Right atrium auricular region (tissue), 2 donors: Measurements from ENCODE around the gene SOX5. TPM values are rescaled to one million over a fixed set of nuclear protein-coding genes. Genes with fewer than 3 reads are reported as not detected.
"Not testable (repeated sequence)": the region's sequence is repeated elsewhere in the genome, so short reads cannot be mapped to it uniquely, and the experiment has no call there.

Experiments used
- DNase-seq: peaks from one replicate; pipeline ENCODE4 v3.0.0-alpha.2; 2019; ENCODE audit warnings: low spot score
- H3K27ac ChIP-seq, 2 donors: fragments of 200-600 bp; sonication (generic); 1 replicate in 1 of 2; 2 replicates in 1 of 2; pipeline ENCODE4 v1.5.1; 2016 to 2019
- H3K27me3 ChIP-seq, 2 donors: fragments of 200-600 bp; sonication (generic); one replicate each; pipeline versions ENCODE4 v1.5.1 to v1.6.0; 2017 to 2019
- H3K36me3 ChIP-seq: fragments of 200-600 bp; sonication (generic); one replicate; pipeline ENCODE4 v1.5.1; 2016
- H3K4me1 ChIP-seq, 2 donors: fragments of 200-600 bp; sonication (generic); one replicate each; pipeline versions ENCODE4 v1.5.1 to v1.6.0; 2017 to 2019
- H3K4me3 ChIP-seq, 2 donors: fragments of 200-600 bp; sonication (generic); 1 replicate in 1 of 2; 2 replicates in 1 of 2; pipeline ENCODE4 v1.5.1; 2017 to 2019; ENCODE audit warnings: mild to moderate bottlenecking in 1 of 2, moderate library complexity in 1 of 2
- H3K9me3 ChIP-seq, 2 donors: fragments of 200-600 bp; sonication (generic); one replicate each; pipeline ENCODE4 v1.5.1; 2019
- total RNA-seq, 2 donors: library from RNA; depleted of rRNA; stranded (reverse); fragments of >200 nt; gene quantifications; one replicate each; pipeline ENCODE4 v1.1.0, GENCODE V29; 2016
- TF ChIP-seq, protein P1 (sequence below), 2 donors: fragments of 200-600 bp; sonication (generic); IDR thresholded peaks; one replicate each; pipeline ENCODE4 v1.5.1; 2019; ENCODE audit warnings: antibody characterized with exemption in 2 of 2

The SOX5 gene
- total RNA-seq, 2 donors from 2014 or later, result 3.9 to 5.6 TPM

DNA sequence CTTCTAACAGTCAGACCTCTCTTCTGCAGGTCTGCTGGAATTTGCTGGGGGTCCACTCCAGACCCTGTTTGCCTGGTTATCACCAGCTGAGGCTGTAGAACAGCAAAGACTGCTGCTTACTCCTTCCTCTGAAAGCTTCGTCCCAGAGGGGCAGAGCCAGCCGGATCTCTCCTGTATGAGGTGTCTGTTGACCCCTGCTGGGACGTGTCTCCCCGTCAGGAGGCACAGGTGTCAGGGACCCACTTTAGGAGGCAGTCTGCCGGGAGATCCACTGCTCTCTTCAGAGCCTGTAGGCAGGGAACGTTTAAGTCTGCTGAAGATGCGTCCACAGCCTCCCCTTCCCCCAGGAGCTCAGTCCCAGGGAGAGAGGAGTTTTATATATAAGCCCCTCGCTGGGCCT is 125.1 kb downstream of the SOX5 start:
- no peaks in the 10 kb centered on the region for H3K36me3 ChIP-seq
- no peak overlapping the region for H3K4me3 ChIP-seq
- no peaks in the 10 kb centered on the region for H3K4me1 ChIP-seq
- H3K27ac ChIP-seq, result no peak overlapping the region
- DNase-seq, result no peak
- TF ChIP-seq, protein P1, sequence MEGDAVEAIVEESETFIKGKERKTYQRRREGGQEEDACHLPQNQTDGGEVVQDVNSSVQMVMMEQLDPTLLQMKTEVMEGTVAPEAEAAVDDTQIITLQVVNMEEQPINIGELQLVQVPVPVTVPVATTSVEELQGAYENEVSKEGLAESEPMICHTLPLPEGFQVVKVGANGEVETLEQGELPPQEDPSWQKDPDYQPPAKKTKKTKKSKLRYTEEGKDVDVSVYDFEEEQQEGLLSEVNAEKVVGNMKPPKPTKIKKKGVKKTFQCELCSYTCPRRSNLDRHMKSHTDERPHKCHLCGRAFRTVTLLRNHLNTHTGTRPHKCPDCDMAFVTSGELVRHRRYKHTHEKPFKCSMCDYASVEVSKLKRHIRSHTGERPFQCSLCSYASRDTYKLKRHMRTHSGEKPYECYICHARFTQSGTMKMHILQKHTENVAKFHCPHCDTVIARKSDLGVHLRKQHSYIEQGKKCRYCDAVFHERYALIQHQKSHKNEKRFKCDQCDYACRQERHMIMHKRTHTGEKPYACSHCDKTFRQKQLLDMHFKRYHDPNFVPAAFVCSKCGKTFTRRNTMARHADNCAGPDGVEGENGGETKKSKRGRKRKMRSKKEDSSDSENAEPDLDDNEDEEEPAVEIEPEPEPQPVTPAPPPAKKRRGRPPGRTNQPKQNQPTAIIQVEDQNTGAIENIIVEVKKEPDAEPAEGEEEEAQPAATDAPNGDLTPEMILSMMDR (IDR thresholded peaks at IDR 0.05), result no peak
- no peaks in the 10 kb centered on the region for H3K27me3 ChIP-seq
- H3K9me3 ChIP-seq, result no peaks in the 10 kb centered on the region

DNA sequence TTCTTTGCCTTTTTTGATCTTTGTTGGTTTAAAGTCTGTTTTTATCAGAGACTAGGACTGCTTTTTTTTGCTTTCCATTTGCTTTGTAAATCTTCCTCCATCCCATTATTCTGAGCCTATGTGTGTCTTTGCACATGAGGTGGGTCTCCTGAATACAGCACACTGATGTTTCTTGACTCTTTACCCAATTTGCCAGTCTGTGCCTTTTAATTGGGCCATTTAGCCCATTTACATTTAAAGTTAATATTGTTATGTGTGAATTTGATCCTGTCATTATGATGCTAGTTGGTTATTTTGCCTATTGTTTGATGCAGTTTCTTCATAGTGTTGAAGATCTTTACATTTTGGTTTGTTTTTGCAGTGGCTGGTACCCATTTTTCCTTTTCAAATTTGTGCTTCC is 126.6 kb downstream of the SOX5 start:
- H3K9me3 ChIP-seq, H3K27me3 ChIP-seq, DNase-seq, H3K4me1 ChIP-seq, H3K36me3 ChIP-seq, H3K27ac ChIP-seq, H3K4me3 ChIP-seq: not testable (repeated sequence)

DNA sequence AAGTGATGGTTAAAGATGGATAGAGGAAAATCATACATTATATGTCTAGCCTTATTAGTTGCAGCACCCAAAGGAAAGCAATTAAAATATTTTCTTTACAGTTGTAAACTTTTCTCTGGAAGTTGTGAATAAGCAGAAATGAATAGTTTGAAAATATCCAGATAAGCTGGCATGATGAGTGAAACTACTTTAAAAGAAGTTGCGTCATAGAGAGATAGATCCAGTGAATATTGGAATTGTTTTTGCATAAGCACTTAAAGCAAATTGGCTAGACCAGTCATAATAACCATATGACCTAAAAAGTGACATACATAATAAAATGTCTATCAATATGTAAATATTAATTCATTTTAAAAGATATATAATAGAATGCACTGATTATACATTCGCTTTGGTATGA is 132.1 kb downstream of the SOX5 start:
- Histone ChIP-seq H3K27me3 (no peaks in the 10 kb centered on the region), H3K4me3 (no peak overlapping the region), H3K36me3 (no peaks in the 10 kb centered on the region), H3K4me1 (no peaks in the 10 kb centered on the region), H3K9me3 (no peaks in the 10 kb centered on the region), H3K27ac (no peak overlapping the region)
- no peak for DNase-seq
- TF ChIP-seq, protein P1 (IDR thresholded peaks at IDR 0.05), result no peak

DNA sequence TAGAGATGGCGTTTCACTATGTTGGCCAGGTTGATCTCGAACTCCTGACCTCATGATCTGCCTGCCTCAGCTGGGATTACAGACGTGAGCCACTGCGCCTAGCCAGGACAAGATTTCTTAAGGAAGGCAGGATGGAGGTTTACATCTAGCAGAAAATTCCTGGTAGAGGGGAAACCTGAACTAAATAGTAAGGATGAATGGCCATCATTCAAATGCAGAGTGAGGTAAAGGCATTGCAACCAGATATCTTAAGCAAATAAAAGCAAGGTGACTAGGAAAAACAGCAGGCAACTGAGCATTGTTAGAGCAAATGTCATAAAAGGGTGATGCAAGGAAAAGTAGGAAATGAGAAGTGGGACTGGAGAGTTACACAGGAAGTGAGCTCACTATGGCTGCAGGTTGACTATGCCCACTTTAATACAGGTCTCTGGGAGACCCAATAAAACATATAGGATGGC is 133.0 kb downstream of the SOX5 start:
- Histone ChIP-seq H3K27ac (no peak overlapping the region), H3K4me1 (no peaks in the 10 kb centered on the region), H3K27me3 (no peaks in the 10 kb centered on the region), H3K4me3 (no peak overlapping the region), H3K36me3 (no peaks in the 10 kb centered on the region), H3K9me3 (no peaks in the 10 kb centered on the region)
- DNase-seq, result no peak
- TF ChIP-seq, protein P1 (IDR thresholded peaks at IDR 0.05), result no peak

DNA sequence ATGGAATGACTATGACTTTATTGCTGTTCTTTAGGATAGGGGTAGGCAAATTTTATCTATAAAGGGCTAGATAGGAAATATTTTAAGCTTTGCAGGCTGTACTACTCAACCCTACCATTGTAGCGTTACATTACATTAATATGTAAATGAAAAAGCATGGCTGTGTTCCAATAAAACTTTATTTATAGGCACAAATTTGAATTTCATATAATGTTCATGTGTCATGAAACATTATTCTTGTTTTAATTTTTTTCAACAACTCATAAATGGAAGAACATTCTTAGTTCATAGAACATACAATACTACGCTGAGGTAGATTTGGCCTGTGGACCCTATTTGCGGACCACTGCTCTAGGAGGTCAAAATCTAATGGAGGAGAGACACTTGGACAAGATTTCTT is 133.7 kb downstream of the SOX5 start:
- H3K27ac ChIP-seq, result no peak overlapping the region

DNA sequence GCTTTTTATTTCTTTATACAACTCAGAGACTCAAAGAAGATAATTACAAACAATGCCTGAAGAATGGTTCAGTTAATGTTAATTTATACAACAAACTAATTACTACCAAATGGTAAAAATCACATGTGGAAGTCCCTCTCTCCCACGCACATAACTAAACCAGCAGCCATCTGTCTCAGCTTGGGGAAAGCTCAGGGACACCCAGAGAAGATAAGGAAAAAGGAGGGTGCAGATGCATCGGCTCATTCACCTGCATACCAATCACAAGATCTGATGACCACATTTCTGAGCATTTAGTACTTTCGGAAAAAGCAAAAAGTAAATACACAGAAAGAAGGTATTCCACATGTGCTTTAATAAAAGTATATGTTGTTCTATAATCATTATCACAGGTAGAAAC is 136.3 kb downstream of the SOX5 start:
- H3K4me3 ChIP-seq, result no peak overlapping the region
- TF ChIP-seq, protein P1 (IDR thresholded peaks at IDR 0.05), result no peak
- no peak for DNase-seq
- no peak overlapping the region for H3K27ac ChIP-seq
- H3K27me3 ChIP-seq, result no peaks in the 10 kb centered on the region
- H3K9me3 ChIP-seq, result no peaks in the 10 kb centered on the region
- H3K36me3 ChIP-seq, result no peaks in the 10 kb centered on the region
- H3K4me1 ChIP-seq, result no peaks in the 10 kb centered on the region

More for the DNA sequence above, 133.7 kb downstream of the SOX5 start:
- Histone ChIP-seq H3K9me3 (no peaks in the 10 kb centered on the region), H3K4me1 (no peaks in the 10 kb centered on the region), H3K4me3 (no peak overlapping the region), H3K27me3 (no peaks in the 10 kb centered on the region), H3K36me3 (no peaks in the 10 kb centered on the region)
- no peak for DNase-seq
- TF ChIP-seq, protein P1 (IDR thresholded peaks at IDR 0.05), result no peak
